Measurements from ENCODE around the gene PSMC4. TPM values are rescaled to one million over a fixed set of nuclear protein-coding genes. Genes with fewer than 3 reads are reported as not detected.

Gene PSMC4
- total RNA-seq, 4 donors from 2014 or later: 61.9 to 76.6 (median 66.9) TPM

GRCh38 chr19:39928357-39928725 lies 42.6 kb upstream of the PSMC4 start:
- no peak for TF ChIP-seq CTCF (IDR thresholded peaks at IDR 0.05; ENCODE audit: low read depth)

GRCh38 chr19:39929750-39930149 lies 41.2 kb upstream of the PSMC4 start:
- TF ChIP-seq CTCF (IDR thresholded peaks at IDR 0.05; ENCODE audit: low read depth): no peak

GRCh38 chr19:39934584-39935363 lies 36.2 kb upstream of the PSMC4 start, which contains the start of gene FCGBP:
Gene FCGBP (minus strand): TSS chr19:39934634.
- TF ChIP-seq CTCF (IDR thresholded peaks at IDR 0.05; ENCODE audit: low read depth): no peak

- no peak for TF ChIP-seq CTCF (IDR thresholded peaks at IDR 0.05; ENCODE audit: low read depth)
Measured at GRCh38 chr19:39935364-39935661, 35.7 kb upstream of the PSMC4 start.

- no peak for TF ChIP-seq CTCF (IDR thresholded peaks at IDR 0.05; ENCODE audit: low read depth)
Measured at GRCh38 chr19:39936020-39936419, 34.9 kb upstream of the PSMC4 start.

GRCh38 chr19:39936622-39937021 lies 34.3 kb upstream of the PSMC4 start:
- no peak for TF ChIP-seq CTCF (IDR thresholded peaks at IDR 0.05; ENCODE audit: low read depth)

GRCh38 chr19:39937094-39937720 lies 33.8 kb upstream of the PSMC4 start:
- no peak for TF ChIP-seq CTCF (IDR thresholded peaks at IDR 0.05; ENCODE audit: low read depth)

Data from subcutaneous adipose tissue (tissue), 4 donors.